Ureter (tissue), 1 donor: ENCODE measurements around the gene VAMP4. TPM values are rescaled to one million over a fixed set of nuclear protein-coding genes. Genes with fewer than 3 reads are reported as not detected.
"Not testable (repeated sequence)": the region's sequence is repeated elsewhere in the genome, so short reads cannot be mapped to it uniquely, and the experiment has no call there.

ENCODE experiments used
- DNase-seq: peaks from one replicate; pipeline ENCODE4 v3.0.0-alpha.2; 2020; ENCODE audit warnings: low spot score
- total RNA-seq: library from RNA; stranded (reverse); gene quantifications from one replicate; pipeline ENCODE4 v1.2.4, GENCODE V29; 2023
- donor health status: DM: yes; HTN: yes; CAD: no.

Gene VAMP4
- total RNA-seq, 1 donor from 2014 or later: 16.3 TPM

- DNase-seq: not testable (repeated sequence)
Measured at GRCh38 chr1:171695772-171696171, 46.1 kb downstream of the VAMP4 start.

- DNase-seq: not testable (repeated sequence)
Measured at GRCh38 chr1:171693541-171693940, 48.3 kb downstream of the VAMP4 start.

GRCh38 chr1:171683870-171684269 lies 58.0 kb downstream of the VAMP4 start:
- no peak for DNase-seq

- DNase-seq: no peak
Measured at GRCh38 chr1:171680339-171680738, 61.5 kb downstream of the VAMP4 start.

- no peak for DNase-seq
Measured at GRCh38 chr1:171676823-171677222, 65.0 kb downstream of the VAMP4 start.

GRCh38 chr1:171674431-171675405 lies 67.1 kb downstream of the VAMP4 start:
- no peak for DNase-seq

GRCh38 chr1:171670739-171671138 lies 71.1 kb downstream of the VAMP4 start:
- DNase-seq: no peak

- no peak for DNase-seq
Measured at GRCh38 chr1:171668372-171668771, 73.5 kb downstream of the VAMP4 start.

- DNase-seq: no peak
Measured at GRCh38 chr1:171666114-171666769, 75.6 kb downstream of the VAMP4 start.

- no peak for DNase-seq
Measured at GRCh38 chr1:171664976-171665375, 76.9 kb downstream of the VAMP4 start.

GRCh38 chr1:171663854-171664575 lies 77.8 kb downstream of the VAMP4 start:
- no peak for DNase-seq

- DNase-seq: no peak
Measured at GRCh38 chr1:171663036-171663853, 78.6 kb downstream of the VAMP4 start.

GRCh38 chr1:171661076-171661650 lies 80.7 kb downstream of the VAMP4 start:
- no peak for DNase-seq

GRCh38 chr1:171656206-171656605 lies 85.7 kb downstream of the VAMP4 start:
- DNase-seq: not testable (repeated sequence)

- DNase-seq: no peak
Measured at GRCh38 chr1:171655746-171656116, 86.1 kb downstream of the VAMP4 start.

- DNase-seq: peak; percentile 76
Measured at GRCh38 chr1:171654942-171655745, 86.7 kb downstream of the VAMP4 start.

GRCh38 chr1:171654201-171654941 lies 87.5 kb downstream of the VAMP4 start:
- no peak for DNase-seq

- no peak for DNase-seq
Measured at GRCh38 chr1:171653796-171654195, 88.1 kb downstream of the VAMP4 start.

GRCh38 chr1:171652234-171652822 lies 89.5 kb downstream of the VAMP4 start, which contains the start of gene MYOC:
MYOC (minus strand) TSS chr1:171652688; CDS start chr1:171652611, 77 bp downstream.
- DNase-seq: no peak
